Stimulated activated naive CD8-positive, alpha-beta T cell treated with anti-CD3 and anti-CD28 coated beads, Interleukin-15, Interleukin-2, amounts not matched to agents 100 ng/mL and 50 ng/mL, for 24 hours (primary cell): Measurements from ENCODE around the gene TPTE2.
"Not testable (repeated sequence)": the region's sequence is repeated elsewhere in the genome, so short reads cannot be mapped to it uniquely, and the experiment has no call there.

ENCODE experiments used
- H3K27ac Mint-ChIP-seq: one replicate; pipeline ENCODE4 v1.8.0; 2021; ENCODE audit warnings: mild to moderate bottlenecking, mixed read lengths
- H3K27me3 Mint-ChIP-seq: one replicate; pipeline ENCODE4 v1.8.0; 2021; ENCODE audit warnings: mixed read lengths
- H3K36me3 Mint-ChIP-seq: one replicate; pipeline ENCODE4 v1.8.0; 2021; ENCODE audit warnings: low read depth, mixed read lengths
- H3K4me1 Mint-ChIP-seq: one replicate; pipeline ENCODE4 v1.8.0; 2021; ENCODE audit warnings: low read depth, mixed read lengths
- H3K4me3 Mint-ChIP-seq: one replicate; pipeline ENCODE4 v1.8.0; 2021; ENCODE audit warnings: mild to moderate bottlenecking, mixed read lengths
- H3K9me3 Mint-ChIP-seq: one replicate; pipeline ENCODE4 v1.8.0; 2021; ENCODE audit warnings: mixed read lengths

The TPTE2 gene

GRCh38 chr13:19561127-19561582, at the start of gene TPTE2:
TSS of gene TPTE2 (minus strand) at chr13:19561532. CDS start at chr13:19503234, 58,298 bp downstream.
- H3K27me3 Mint-ChIP-seq, H3K4me1 Mint-ChIP-seq, H3K9me3 Mint-ChIP-seq, H3K36me3 Mint-ChIP-seq, H3K4me3 Mint-ChIP-seq, H3K27ac Mint-ChIP-seq: not testable (repeated sequence)

- peaks cover 32% of the 10 kb centered on the region for H3K36me3 Mint-ChIP-seq
- H3K9me3 Mint-ChIP-seq = peaks cover 14% of the 10 kb centered on the region
- no peaks in the 10 kb centered on the region for H3K4me1 Mint-ChIP-seq
- no peak overlapping the region for H3K27ac Mint-ChIP-seq
- peaks cover 36% of the 10 kb centered on the region for H3K27me3 Mint-ChIP-seq
- H3K4me3 Mint-ChIP-seq = no peak overlapping the region
These were observed 46.3 kb upstream of the TPTE2 start for GRCh38 chr13:19607523-19608078.

- Mint-ChIP-seq H3K4me3 (no peak overlapping the region), H3K9me3 (peaks cover 14% of the 10 kb centered on the region), H3K27me3 (peaks cover 38% of the 10 kb centered on the region), H3K36me3 (peaks cover 32% of the 10 kb centered on the region), H3K4me1 (no peaks in the 10 kb centered on the region), H3K27ac (no peak overlapping the region)
These were observed 45.4 kb upstream of the TPTE2 start for GRCh38 chr13:19606737-19607136.

GRCh38 chr13:19606152-19606551, 44.8 kb upstream of the TPTE2 start:
- Mint-ChIP-seq H3K27ac (no peak overlapping the region), H3K36me3 (peaks cover 32% of the 10 kb centered on the region), H3K4me3 (no peak overlapping the region), H3K4me1 (no peaks in the 10 kb centered on the region), H3K27me3 (peaks cover 38% of the 10 kb centered on the region), H3K9me3 (peaks cover 14% of the 10 kb centered on the region)

GRCh38 chr13:19605161-19605955, 44.0 kb upstream of the TPTE2 start:
- Mint-ChIP-seq H3K36me3 (peaks cover 32% of the 10 kb centered on the region), H3K27me3 (peaks cover 44% of the 10 kb centered on the region), H3K4me1 (no peaks in the 10 kb centered on the region), H3K9me3 (peaks cover 14% of the 10 kb centered on the region), H3K27ac (no peak overlapping the region), H3K4me3 (no peak overlapping the region)

GRCh38 chr13:19604306-19604705, 43.0 kb upstream of the TPTE2 start:
- H3K9me3 Mint-ChIP-seq = peaks cover 14% of the 10 kb centered on the region
- peaks cover 52% of the 10 kb centered on the region for H3K27me3 Mint-ChIP-seq
- no peak overlapping the region for H3K4me3 Mint-ChIP-seq
- H3K4me1 Mint-ChIP-seq = no peaks in the 10 kb centered on the region
- peaks cover 32% of the 10 kb centered on the region for H3K36me3 Mint-ChIP-seq
- no peak overlapping the region for H3K27ac Mint-ChIP-seq

GRCh38 chr13:19601749-19602725, 40.7 kb upstream of the TPTE2 start:
- H3K27me3 Mint-ChIP-seq = peaks cover 52% of the 10 kb centered on the region
- peak overlapping the region; percentile 72 for H3K4me3 Mint-ChIP-seq
- peaks cover 22% of the 10 kb centered on the region for H3K36me3 Mint-ChIP-seq
- peaks cover 9% of the 10 kb centered on the region for H3K9me3 Mint-ChIP-seq
- no peaks in the 10 kb centered on the region for H3K4me1 Mint-ChIP-seq
- H3K27ac Mint-ChIP-seq = peak overlapping the region; percentile 40

GRCh38 chr13:19597523-19597922, 36.2 kb upstream of the TPTE2 start:
- H3K27me3 Mint-ChIP-seq = peaks cover 28% of the 10 kb centered on the region
- no peaks in the 10 kb centered on the region for H3K36me3 Mint-ChIP-seq
- peaks cover 3% of the 10 kb centered on the region for H3K4me1 Mint-ChIP-seq
- H3K4me3 Mint-ChIP-seq = no peak overlapping the region
- no peak overlapping the region for H3K27ac Mint-ChIP-seq
- H3K9me3 Mint-ChIP-seq = no peaks in the 10 kb centered on the region

- no peak overlapping the region for H3K27ac Mint-ChIP-seq
These were observed 35.6 kb upstream of the TPTE2 start for GRCh38 chr13:19596960-19597361.

GRCh38 chr13:19596086-19596485, 34.8 kb upstream of the TPTE2 start:
- H3K27ac Mint-ChIP-seq = no peak overlapping the region
- peaks cover 27% of the 10 kb centered on the region for H3K27me3 Mint-ChIP-seq
- no peaks in the 10 kb centered on the region for H3K36me3 Mint-ChIP-seq
- H3K9me3 Mint-ChIP-seq = no peaks in the 10 kb centered on the region
- peaks cover 3% of the 10 kb centered on the region for H3K4me1 Mint-ChIP-seq
- no peak overlapping the region for H3K4me3 Mint-ChIP-seq

More at GRCh38 chr13:19596960-19597361, 35.6 kb upstream of the TPTE2 start:
- H3K9me3 Mint-ChIP-seq = no peaks in the 10 kb centered on the region
- peaks cover 3% of the 10 kb centered on the region for H3K4me1 Mint-ChIP-seq
- peaks cover 27% of the 10 kb centered on the region for H3K27me3 Mint-ChIP-seq
- H3K36me3 Mint-ChIP-seq = no peaks in the 10 kb centered on the region
- no peak overlapping the region for H3K4me3 Mint-ChIP-seq

- Mint-ChIP-seq H3K4me1 (peaks cover 8% of the 10 kb centered on the region), H3K27me3 (peaks cover 7% of the 10 kb centered on the region), H3K27ac (no peak overlapping the region), H3K9me3 (no peaks in the 10 kb centered on the region), H3K36me3 (no peaks in the 10 kb centered on the region), H3K4me3 (no peak overlapping the region)
These were observed 31.4 kb upstream of the TPTE2 start for GRCh38 chr13:19592657-19593180.

GRCh38 chr13:19591864-19592263, 30.5 kb upstream of the TPTE2 start:
- peaks cover 7% of the 10 kb centered on the region for H3K27me3 Mint-ChIP-seq
- no peak overlapping the region for H3K27ac Mint-ChIP-seq
- H3K4me1 Mint-ChIP-seq = peaks cover 17% of the 10 kb centered on the region
- no peaks in the 10 kb centered on the region for H3K36me3 Mint-ChIP-seq
- no peak overlapping the region for H3K4me3 Mint-ChIP-seq
- H3K9me3 Mint-ChIP-seq = no peaks in the 10 kb centered on the region

GRCh38 chr13:19590423-19590822, 29.1 kb upstream of the TPTE2 start:
- Mint-ChIP-seq H3K4me1 (peaks cover 24% of the 10 kb centered on the region), H3K27ac (no peak overlapping the region), H3K9me3 (no peaks in the 10 kb centered on the region), H3K27me3 (peaks cover 3% of the 10 kb centered on the region), H3K36me3 (no peaks in the 10 kb centered on the region), H3K4me3 (no peak overlapping the region)

GRCh38 chr13:19589312-19589711, 28.0 kb upstream of the TPTE2 start:
- Mint-ChIP-seq H3K4me1 (peaks cover 24% of the 10 kb centered on the region), H3K27ac (no peak overlapping the region), H3K9me3 (no peaks in the 10 kb centered on the region), H3K36me3 (no peaks in the 10 kb centered on the region), H3K4me3 (no peak overlapping the region), H3K27me3 (no peaks in the 10 kb centered on the region)
